T-helper 2 cell treated with Interferon-gamma antibody and Interleukin-4, amounts not matched to agents 5 μg/mL and 100 μg/mL, for 36 hours (primary cell): Measurements from ENCODE around the gene COL23A1.

Experiments
- DNase-seq: peaks from one replicate; pipeline ENCODE4 v3.0.0; 2021; ENCODE audit warnings: low spot score
- H3K27ac Mint-ChIP-seq: one replicate; pipeline ENCODE4 v1.8.0; 2021; ENCODE audit warnings: mild to moderate bottlenecking, mixed read lengths
- H3K27me3 Mint-ChIP-seq: one replicate; pipeline ENCODE4 v1.8.0; 2021; ENCODE audit warnings: low read depth, mixed read lengths
- H3K36me3 Mint-ChIP-seq: one replicate; pipeline ENCODE4 v1.8.0; 2021; ENCODE audit warnings: low read depth, mixed read lengths
- H3K4me1 Mint-ChIP-seq: one replicate; pipeline ENCODE4 v1.8.0; 2021; ENCODE audit warnings: low read depth, mixed read lengths
- H3K4me3 Mint-ChIP-seq: one replicate; pipeline ENCODE4 v1.8.0; 2022; ENCODE audit warnings: mild to moderate bottlenecking, moderate library complexity, mixed read lengths
- H3K9me3 Mint-ChIP-seq: one replicate; pipeline ENCODE4 v1.8.0; 2021; ENCODE audit warnings: mixed read lengths

Gene COL23A1

DNA sequence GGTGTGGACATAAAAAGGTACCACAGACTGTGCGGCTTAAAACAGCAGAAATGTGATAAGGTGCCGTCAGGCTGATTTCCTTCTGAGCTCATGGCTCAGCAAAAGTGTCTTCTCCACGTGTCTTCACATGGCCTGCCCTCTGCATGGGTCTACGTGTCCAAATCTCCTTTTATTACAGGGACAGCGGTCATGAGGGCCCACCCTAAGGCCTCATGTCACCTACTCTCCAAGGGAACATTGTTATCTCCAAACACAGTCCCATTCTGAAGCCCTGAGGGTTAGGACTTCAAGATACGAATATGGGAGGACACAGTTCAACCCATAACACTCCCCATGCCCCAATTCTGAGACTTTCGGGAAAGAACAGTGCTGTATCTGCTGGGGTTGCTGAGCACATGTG, 35.2 kb downstream of the COL23A1 start:
- peaks cover 3% of the 10 kb centered on the region for H3K27me3 Mint-ChIP-seq

DNA sequence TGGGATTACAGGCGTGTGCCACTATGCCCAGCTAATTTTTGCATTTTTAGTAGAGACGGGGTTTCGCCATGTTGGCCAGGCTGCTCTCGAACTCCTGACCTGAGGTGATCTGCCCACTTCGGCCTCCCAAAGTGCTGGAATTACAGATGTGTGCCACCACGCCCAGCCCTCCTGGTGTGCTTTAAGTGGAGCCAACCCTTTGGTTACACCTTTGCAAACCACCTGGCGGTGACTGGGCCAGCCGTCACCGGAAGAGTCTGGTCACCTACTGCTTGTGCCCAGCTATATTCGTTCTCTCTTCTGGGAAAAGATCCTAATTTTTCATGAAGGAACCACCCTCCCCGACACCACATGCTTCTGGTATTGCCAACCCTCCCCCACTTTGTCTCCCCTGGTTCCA, 35.9 kb downstream of the COL23A1 start:
- Mint-ChIP-seq H3K4me3 (no peak overlapping the region), H3K4me1 (no peaks in the 10 kb centered on the region), H3K9me3 (no peaks in the 10 kb centered on the region), H3K36me3 (no peaks in the 10 kb centered on the region), H3K27ac (no peak overlapping the region), H3K27me3 (peaks cover 3% of the 10 kb centered on the region)
- DNase-seq, result no peak

More for the DNA sequence above, 35.2 kb downstream of the COL23A1 start:
- Mint-ChIP-seq H3K9me3 (no peaks in the 10 kb centered on the region), H3K4me1 (no peaks in the 10 kb centered on the region), H3K4me3 (no peak overlapping the region), H3K36me3 (no peaks in the 10 kb centered on the region), H3K27ac (no peak overlapping the region)
- DNase-seq, result no peak

DNA sequence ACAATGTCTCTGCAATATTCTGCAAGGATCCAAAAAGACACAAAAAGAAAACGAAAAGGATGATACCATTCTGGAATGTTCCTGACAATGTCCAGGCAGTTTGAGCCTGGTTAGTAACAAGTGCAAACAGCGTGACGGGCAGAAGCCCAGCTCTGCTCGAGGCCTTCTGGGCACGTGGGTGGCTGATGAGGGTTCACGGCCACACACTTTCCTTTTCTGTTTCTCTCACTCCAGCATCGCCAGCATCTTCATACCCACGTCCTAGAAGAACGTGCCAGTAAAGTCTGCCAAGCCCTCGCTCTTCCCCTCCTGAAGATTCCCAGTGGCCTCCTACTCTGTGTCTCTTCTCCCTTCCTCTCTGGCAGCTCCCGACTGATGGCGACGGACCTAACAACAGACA, 36.7 kb downstream of the COL23A1 start:
- Mint-ChIP-seq H3K9me3 (no peaks in the 10 kb centered on the region), H3K36me3 (no peaks in the 10 kb centered on the region), H3K4me1 (no peaks in the 10 kb centered on the region), H3K27ac (no peak overlapping the region), H3K4me3 (no peak overlapping the region), H3K27me3 (peaks cover 3% of the 10 kb centered on the region)
- no peak for DNase-seq

DNA sequence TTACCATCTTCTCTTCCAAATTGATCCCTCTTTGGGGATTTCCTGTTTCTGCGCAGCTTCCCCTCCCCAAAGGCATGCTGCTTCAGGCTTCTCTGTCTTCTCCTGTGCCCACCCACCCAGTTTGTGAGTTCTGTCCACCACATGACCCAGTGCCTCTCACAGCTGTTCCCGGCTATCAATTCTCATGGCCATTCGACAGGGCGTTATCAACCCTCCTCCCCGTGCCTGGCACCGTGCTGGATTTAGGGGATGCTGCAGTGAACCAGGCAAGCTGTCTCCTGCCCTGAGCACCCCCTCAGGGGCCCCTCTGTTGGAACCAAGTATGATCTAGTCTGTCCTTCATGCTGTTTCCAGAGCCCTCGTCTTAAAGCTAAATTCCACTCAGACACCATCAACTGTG, 38.7 kb downstream of the COL23A1 start:
- no peak for DNase-seq
- Mint-ChIP-seq H3K4me1 (no peaks in the 10 kb centered on the region), H3K36me3 (no peaks in the 10 kb centered on the region), H3K4me3 (no peak overlapping the region), H3K27me3 (peaks cover 3% of the 10 kb centered on the region), H3K9me3 (no peaks in the 10 kb centered on the region), H3K27ac (no peak overlapping the region)

DNA sequence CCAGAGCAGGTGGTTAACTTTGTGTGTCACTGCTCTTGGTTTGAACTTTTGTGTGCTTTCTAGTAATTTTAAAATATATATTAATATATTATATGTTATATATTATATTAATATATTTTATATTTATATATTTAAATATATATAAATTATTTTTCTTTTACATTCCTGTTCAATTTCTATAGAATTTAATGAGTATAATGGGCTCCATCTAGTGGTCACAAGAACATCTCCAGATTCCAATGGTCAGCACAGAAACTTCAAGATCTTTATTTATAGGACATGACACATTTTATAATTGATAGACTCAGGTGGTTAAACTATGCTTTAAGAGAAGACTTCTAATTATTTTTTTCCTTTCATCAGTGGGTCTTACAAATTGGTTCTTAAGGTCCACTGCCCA, 39.1 kb downstream of the COL23A1 start:
- Mint-ChIP-seq H3K4me3 (no peak overlapping the region), H3K27me3 (peaks cover 3% of the 10 kb centered on the region), H3K4me1 (no peaks in the 10 kb centered on the region), H3K27ac (no peak overlapping the region), H3K9me3 (no peaks in the 10 kb centered on the region), H3K36me3 (no peaks in the 10 kb centered on the region)
- no peak for DNase-seq

DNA sequence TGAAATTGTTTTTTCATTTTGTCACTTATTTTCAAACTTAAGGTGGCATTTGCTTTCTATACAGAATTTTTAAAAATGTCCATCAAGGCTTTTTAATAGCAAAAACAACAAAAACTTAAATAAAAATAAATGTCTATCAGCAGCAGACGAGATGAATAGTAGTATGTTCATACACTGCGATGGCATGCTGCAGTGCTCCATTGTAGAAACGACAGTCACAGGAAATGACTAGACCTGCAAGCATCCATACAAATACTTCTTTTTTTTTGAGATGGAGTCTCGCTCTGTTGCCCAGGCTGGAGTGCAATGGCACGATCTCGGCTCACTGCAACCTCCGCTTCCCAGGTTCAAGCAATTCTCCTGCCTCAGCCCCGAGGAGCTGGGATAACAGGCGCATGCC, 41.4 kb downstream of the COL23A1 start:
- peaks cover 1% of the 10 kb centered on the region for H3K27me3 Mint-ChIP-seq
- H3K4me3 Mint-ChIP-seq, result no peak overlapping the region
- no peaks in the 10 kb centered on the region for H3K9me3 Mint-ChIP-seq
- DNase-seq, result no peak
- H3K36me3 Mint-ChIP-seq, result no peaks in the 10 kb centered on the region
- no peaks in the 10 kb centered on the region for H3K4me1 Mint-ChIP-seq
- no peak overlapping the region for H3K27ac Mint-ChIP-seq

DNA sequence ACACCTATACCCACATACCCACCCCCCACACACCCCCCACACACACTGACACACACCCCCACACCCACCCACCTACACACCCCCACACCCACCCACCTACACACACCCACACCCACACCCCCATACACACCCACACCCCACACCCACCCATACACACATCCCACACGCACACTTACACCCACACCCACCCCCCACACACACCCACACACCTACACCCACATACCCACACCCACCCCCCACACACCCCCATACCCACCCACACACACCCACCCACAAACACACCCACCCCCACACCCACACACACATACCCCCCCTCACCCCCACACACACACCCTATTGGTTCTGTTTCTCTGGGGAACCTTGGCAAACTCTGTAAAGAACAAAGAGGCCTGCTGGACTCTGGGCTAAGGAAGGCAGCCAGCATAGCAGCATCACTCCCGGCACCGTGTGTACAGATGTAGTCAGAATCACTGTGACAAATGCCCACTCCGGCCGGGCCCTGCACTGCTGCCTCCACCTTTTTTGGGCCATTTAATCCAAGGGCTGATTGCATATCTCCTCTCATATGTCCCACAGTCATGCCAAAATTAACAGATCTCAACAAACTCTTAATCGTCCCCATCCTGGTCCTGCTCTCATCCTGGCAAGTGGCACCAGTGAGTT, 42.3 kb downstream of the COL23A1 start:
- Mint-ChIP-seq H3K4me3 (no peak overlapping the region), H3K9me3 (no peaks in the 10 kb centered on the region), H3K4me1 (no peaks in the 10 kb centered on the region), H3K36me3 (no peaks in the 10 kb centered on the region), H3K27me3 (no peaks in the 10 kb centered on the region), H3K27ac (no peak overlapping the region)
- no peak for DNase-seq

DNA sequence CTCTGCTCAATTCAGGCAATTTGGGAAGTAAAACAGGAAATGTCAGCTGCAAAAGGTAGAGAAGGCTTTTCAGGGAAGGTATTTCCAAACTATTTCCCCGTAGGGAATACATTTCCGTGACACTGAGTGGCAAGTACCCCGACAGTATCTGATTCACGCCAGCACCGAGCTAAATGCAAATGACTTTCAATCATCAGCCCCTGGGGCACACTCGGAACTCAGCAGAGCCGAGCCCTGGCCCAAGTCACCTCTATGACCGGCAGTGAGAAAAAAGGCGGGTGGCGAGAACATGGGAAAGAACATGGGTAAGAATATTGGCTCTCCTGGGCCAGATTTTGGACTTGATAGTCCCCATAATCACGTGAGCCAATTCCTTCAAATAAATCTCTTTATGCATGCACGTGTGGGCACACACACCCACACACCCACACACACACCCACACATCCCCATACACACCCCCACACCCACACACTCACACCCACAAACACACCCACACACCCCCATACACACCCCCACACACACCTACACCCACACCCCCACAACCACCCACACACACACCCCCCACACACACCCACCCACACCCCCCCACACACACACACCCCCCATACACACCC, 43.0 kb downstream of the COL23A1 start:
- no peaks in the 10 kb centered on the region for H3K36me3 Mint-ChIP-seq
- no peaks in the 10 kb centered on the region for H3K27me3 Mint-ChIP-seq

DNA sequence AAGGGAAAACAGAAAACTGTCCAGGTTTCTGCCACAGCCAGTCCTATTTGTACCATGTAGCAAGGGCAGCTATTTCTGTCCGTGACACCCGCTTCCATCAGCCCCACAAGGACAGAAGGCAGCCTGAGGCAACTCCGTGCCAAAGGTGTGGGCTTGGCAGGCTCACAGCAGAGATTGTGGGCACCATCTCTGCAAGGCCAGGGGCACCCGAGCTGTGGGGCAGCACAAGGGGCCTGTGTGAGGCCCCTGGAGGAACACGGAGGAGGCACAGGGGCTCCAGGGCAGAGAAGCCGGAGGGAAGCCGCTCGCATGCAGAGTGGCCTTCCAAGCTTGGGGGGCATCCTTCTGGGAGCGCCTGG, 43.5 kb downstream of the COL23A1 start:
- Mint-ChIP-seq H3K27ac (no peak overlapping the region), H3K36me3 (no peaks in the 10 kb centered on the region), H3K9me3 (no peaks in the 10 kb centered on the region), H3K4me3 (no peak overlapping the region), H3K4me1 (no peaks in the 10 kb centered on the region), H3K27me3 (no peaks in the 10 kb centered on the region)
- DNase-seq, result no peak

More for the DNA sequence above, 43.0 kb downstream of the COL23A1 start:
- no peaks in the 10 kb centered on the region for H3K4me1 Mint-ChIP-seq
- no peak overlapping the region for H3K27ac Mint-ChIP-seq
- no peak overlapping the region for H3K4me3 Mint-ChIP-seq
- H3K9me3 Mint-ChIP-seq, result no peaks in the 10 kb centered on the region
- no peak for DNase-seq

DNA sequence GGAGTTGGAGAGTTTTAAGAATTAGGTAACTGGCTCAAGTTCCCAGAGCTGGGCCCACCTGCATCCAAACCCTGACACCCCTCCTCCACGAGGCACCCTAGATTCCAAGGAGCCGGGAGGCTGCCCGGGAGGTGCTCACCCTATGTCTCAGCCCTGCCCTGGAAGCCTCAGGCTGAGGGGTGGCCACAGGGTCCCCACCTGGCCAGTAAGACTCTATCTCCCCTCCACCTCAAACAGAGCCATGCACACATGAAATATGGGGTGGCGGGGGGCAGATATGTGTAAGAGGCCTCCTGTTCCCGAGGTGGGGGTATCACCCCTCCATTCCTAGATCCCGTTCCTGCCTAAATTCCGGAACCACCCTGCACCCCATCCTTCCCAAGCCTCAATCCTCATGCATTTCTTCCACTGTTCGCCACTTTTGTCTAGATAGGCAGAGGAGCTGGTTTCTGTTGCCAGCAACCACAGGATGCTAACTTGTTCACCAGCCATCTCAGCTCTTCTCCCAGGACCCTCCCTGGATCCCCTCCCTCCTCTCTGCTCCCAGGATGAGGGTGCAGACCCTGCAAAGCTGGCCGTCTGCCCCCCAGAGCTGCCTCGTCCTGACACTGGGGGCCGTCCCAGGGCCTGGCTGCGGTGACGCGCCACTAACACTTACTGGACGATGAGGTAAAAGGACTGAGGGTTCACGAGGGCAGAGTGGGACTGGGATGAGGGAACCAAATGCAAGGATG, 44.1 kb downstream of the COL23A1 start:
- H3K27me3 Mint-ChIP-seq, result no peaks in the 10 kb centered on the region
- no peaks in the 10 kb centered on the region for H3K36me3 Mint-ChIP-seq
- H3K27ac Mint-ChIP-seq, result no peak overlapping the region
- H3K9me3 Mint-ChIP-seq, result no peaks in the 10 kb centered on the region
- DNase-seq, result no peak
- H3K4me3 Mint-ChIP-seq, result no peak overlapping the region
- H3K4me1 Mint-ChIP-seq, result no peaks in the 10 kb centered on the region

DNA sequence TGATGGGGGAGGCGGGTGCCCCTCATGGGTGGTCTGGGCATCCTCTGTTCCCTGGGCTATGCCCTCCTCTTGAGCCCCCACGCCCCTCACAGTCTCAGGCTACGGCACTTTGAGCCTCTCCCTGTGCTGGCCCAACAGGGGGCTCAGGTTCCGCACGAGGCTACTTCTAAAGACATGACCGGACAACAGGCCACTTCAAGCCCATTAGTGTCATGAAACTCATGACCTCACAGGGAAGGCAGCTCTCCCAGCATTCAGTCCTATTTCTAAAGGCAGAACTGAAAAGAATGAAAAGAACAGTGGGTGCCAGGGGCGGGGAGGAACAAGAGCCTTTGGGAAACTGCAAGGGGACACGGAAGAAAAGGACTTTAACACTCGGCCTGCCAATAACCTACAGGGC, 45.0 kb downstream of the COL23A1 start:
- Mint-ChIP-seq H3K27ac (no peak overlapping the region), H3K4me1 (no peaks in the 10 kb centered on the region), H3K9me3 (no peaks in the 10 kb centered on the region), H3K4me3 (no peak overlapping the region), H3K36me3 (no peaks in the 10 kb centered on the region), H3K27me3 (no peaks in the 10 kb centered on the region)
- DNase-seq, result no peak

DNA sequence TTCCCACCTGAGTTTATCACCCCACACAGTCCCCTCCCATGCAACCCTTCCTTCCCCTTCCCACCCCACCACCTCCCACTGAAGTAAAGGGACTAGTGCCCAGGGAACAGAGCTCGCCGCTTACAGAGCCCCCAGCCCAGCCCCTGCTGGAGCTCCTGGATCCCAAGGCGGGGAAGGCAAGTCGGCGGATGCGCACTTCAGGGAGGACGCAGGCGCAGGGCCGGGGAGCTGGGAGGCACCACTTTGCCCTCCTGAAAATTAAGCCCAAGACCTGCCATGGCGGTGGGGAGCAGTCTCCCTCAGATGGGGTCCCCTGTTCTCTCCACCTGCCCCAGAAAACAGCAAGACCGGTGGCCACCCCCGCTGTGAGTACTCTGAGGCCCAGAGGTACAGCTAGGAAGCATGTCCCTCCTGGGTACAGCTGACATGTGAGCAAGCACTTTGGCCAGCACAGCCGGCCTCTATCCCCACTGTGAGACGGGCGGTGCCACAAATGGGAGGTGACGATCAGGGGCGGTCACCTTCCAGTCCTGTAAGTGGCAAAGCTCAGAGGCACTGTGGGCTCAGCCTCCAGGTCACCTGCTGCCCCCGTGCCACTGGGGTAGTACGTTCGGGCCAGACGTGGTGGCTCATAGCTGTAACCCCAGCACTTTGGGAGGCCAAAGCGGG, 45.9 kb downstream of the COL23A1 start:
- H3K27ac Mint-ChIP-seq, result no peak overlapping the region
- no peaks in the 10 kb centered on the region for H3K27me3 Mint-ChIP-seq
- H3K36me3 Mint-ChIP-seq, result no peaks in the 10 kb centered on the region
- no peaks in the 10 kb centered on the region for H3K4me1 Mint-ChIP-seq
- H3K9me3 Mint-ChIP-seq, result no peaks in the 10 kb centered on the region
- DNase-seq, result no peak
- H3K4me3 Mint-ChIP-seq, result no peak overlapping the region

DNA sequence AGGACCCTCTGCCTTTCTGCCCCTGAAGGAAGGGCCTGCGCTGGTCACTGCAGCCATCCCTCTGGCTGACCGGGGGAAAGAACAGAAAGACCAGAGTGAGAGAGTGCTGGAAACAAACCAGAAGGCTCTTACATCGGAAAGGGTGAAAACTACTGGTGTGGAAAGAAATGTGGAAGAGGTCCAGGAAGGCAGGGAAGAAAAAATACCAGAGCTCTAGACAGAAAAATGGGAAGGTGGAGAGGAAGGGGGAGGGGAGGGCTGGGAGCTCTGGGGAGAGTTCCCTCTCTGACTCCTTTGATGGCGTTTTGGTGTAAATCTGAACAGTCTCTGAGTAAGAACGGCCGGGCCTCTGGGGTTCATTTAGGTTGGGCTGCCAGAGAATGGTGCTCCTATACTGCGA, 47.7 kb downstream of the COL23A1 start:
- no peak for DNase-seq
- Mint-ChIP-seq H3K4me1 (no peaks in the 10 kb centered on the region), H3K4me3 (no peak overlapping the region), H3K27ac (no peak overlapping the region), H3K9me3 (no peaks in the 10 kb centered on the region), H3K36me3 (no peaks in the 10 kb centered on the region), H3K27me3 (no peaks in the 10 kb centered on the region)

DNA sequence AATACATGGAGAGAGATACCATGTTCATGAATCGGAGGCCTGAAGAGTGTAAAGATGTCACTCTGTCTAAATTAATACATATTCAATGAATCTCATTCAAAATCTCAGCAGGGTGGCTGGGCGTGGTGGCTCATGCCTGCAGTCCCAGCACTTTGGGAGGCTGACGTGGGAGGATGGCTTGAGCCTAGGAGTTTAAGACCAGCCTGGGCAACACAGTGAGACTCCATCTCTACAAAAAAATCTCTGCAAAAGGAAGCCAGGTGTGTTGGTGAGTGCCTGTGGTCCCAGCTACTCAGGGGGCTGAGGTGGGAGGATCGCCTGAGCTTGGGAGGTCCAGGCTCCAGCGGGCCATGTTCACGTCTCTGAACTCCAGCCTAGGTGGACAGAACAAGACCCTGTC, 49.7 kb downstream of the COL23A1 start:
- Mint-ChIP-seq H3K27me3 (no peaks in the 10 kb centered on the region), H3K9me3 (no peaks in the 10 kb centered on the region), H3K27ac (no peak overlapping the region), H3K36me3 (no peaks in the 10 kb centered on the region), H3K4me1 (no peaks in the 10 kb centered on the region), H3K4me3 (no peak overlapping the region)
- no peak for DNase-seq
